SK-N-SH (cell line): ENCODE measurements around the gene IKZF2. TPM values are rescaled to one million over a fixed set of nuclear protein-coding genes. Genes with fewer than 3 reads are reported as not detected.

Experiments
- CTCF ChIA-PET: fragments of 300-600, 350-600 bp; formaldehyde crosslinking; extraction: SDS; loops from one replicate; lab custom pipeline; 2021; lab: Yijun Ruan, JAX
- POLR2A ChIA-PET: fragments of 350-600 bp; sonication (Branson Sonifier 250); formaldehyde crosslinking; extraction: SDS; loops from one replicate; lab custom pipeline; 2020; ENCODE audit warnings: antibody characterized with exemption, inconsistent platforms; lab: Yijun Ruan, JAX
- DNase-seq: peaks from one replicate; pipeline ENCODE4 v3.0.0; 2012
- H2AFZ ChIP-seq: fragments of 200-600 bp; sonication (generic); 2 replicates; pipeline ENCODE4 v1.8.1; 2016; ENCODE audit warnings: antibody characterized with exemption, mild to moderate bottlenecking, low read depth
- H3F3A ChIP-seq: fragments of 200-600 bp; sonication (generic); replicated peaks from 2 replicates; pipeline ENCODE3; 2016; ENCODE audit warnings: antibody characterized with exemption, mild to moderate bottlenecking; ENCODE audit not compliant: insufficient read depth
- H3K27ac ChIP-seq, 2 experiments: fragments of 200-500 bp in 1 of 2; fragments of 200-600 bp in 1 of 2; sonication (Bioruptor generic) in 1 of 2; sonication (generic), shearing (Covaris generic) in 1 of 2; 2 replicates each; pipeline versions ENCODE4 v1.5.1 to v1.6.1; 2014 to 2016; ENCODE audit warnings: low read depth in 2 of 2, inconsistent platforms in 1 of 2, low read length in 1 of 2, mild to moderate bottlenecking in 1 of 2, mixed read lengths in 1 of 2
- H3K27me3 ChIP-seq: fragments of 200-600 bp; sonication (generic), shearing (Covaris generic); 2 replicates; pipeline ENCODE4 v1.6.1; 2016; ENCODE audit warnings: mixed run types; ENCODE audit not compliant: insufficient read depth
- H3K36me3 ChIP-seq, 2 experiments: fragments of 200-500 bp in 1 of 2; fragments of 200-600 bp in 1 of 2; sonication (Bioruptor generic) in 1 of 2; sonication (generic) in 1 of 2; replicated peaks in 1 of 2; 2 replicates each; pipeline versions ENCODE3 to v1.5.1; 2014 to 2016; ENCODE audit warnings: low read length in 1 of 2, mild to moderate bottlenecking in 1 of 2; ENCODE audit not compliant: insufficient read depth in 2 of 2, control insufficient read depth in 1 of 2
- H3K4me1 ChIP-seq, 2 experiments: fragments of 200-500 bp in 1 of 2; fragments of 200-600 bp in 1 of 2; sonication (Bioruptor generic) in 1 of 2; sonication (generic), shearing (Covaris generic) in 1 of 2; 2 replicates each; pipeline versions ENCODE4 v1.5.1 to v1.6.1; 2014 to 2016; ENCODE audit warnings: low read depth in 1 of 2, low read length in 1 of 2, mixed run types in 1 of 2; ENCODE audit not compliant: insufficient read depth in 2 of 2, control insufficient read depth in 1 of 2
- H3K4me2 ChIP-seq: fragments of 200-600 bp; sonication (generic), shearing (Covaris generic); 2 replicates; pipeline ENCODE4 v1.6.1; 2017; ENCODE audit warnings: mixed run types
- H3K4me3 ChIP-seq, 2 experiments: fragments of 200-500 bp in 1 of 2; fragments of 200-600 bp in 1 of 2; sonication (Bioruptor generic) in 1 of 2; sonication (generic), shearing (Covaris generic) in 1 of 2; 2 replicates each; pipeline versions ENCODE4 v1.5.1 to v1.8.1; 2014 to 2016; ENCODE audit warnings: low read depth in 2 of 2, inconsistent platforms in 1 of 2, low read length in 1 of 2, mild to moderate bottlenecking in 1 of 2, mixed read lengths in 1 of 2, moderate library complexity in 1 of 2
- H3K79me2 ChIP-seq: fragments of 200-600 bp; sonication (generic); 2 replicates; pipeline ENCODE4 v1.8.1; 2017; ENCODE audit warnings: mild to moderate bottlenecking; ENCODE audit not compliant: insufficient read depth
- H3K9ac ChIP-seq: fragments of 200-600 bp; sonication (generic); 2 replicates; pipeline ENCODE4 v1.6.1; 2017; ENCODE audit warnings: mixed run types
- H3K9me2 ChIP-seq: fragments of 200-600 bp; sonication (generic); 2 replicates; pipeline ENCODE4 v1.6.1; 2017; ENCODE audit warnings: mixed run types
- H3K9me3 ChIP-seq: fragments of 200-600 bp; sonication (generic); 2 replicates; pipeline ENCODE4 v1.6.1; 2017; ENCODE audit warnings: mixed run types, mild to moderate bottlenecking, moderate library complexity
- H4K20me1 ChIP-seq: fragments of 200-600 bp; sonication (generic); 2 replicates; pipeline ENCODE4 v1.6.1; 2017; ENCODE audit warnings: mild to moderate bottlenecking, mixed run types; ENCODE audit not compliant: insufficient read depth
- CHD2 ChIP-seq: fragments of 150-350 bp; IDR thresholded peaks from 2 replicates; pipeline ENCODE4 v1.6.1; 2018; ENCODE audit warnings: low read length; ENCODE audit not compliant: partially characterized antibody
- ELF1 ChIP-seq: IDR thresholded peaks from 2 replicates; pipeline ENCODE4 v1.4.0; 2012
- FOSL2 ChIP-seq: IDR thresholded peaks from 2 replicates; pipeline ENCODE4 v1.4.0; 2012; ENCODE audit warnings: low read depth, mild to moderate bottlenecking, moderate library complexity, borderline replicate concordance
- FOXJ3 ChIP-seq: sonication (generic); formaldehyde crosslinking; IDR thresholded peaks from 2 replicates; pipeline ENCODE4 v1.5.1; 2020; ENCODE audit warnings: mild to moderate bottlenecking, missing genetic modification reagents
- GABPA ChIP-seq: IDR thresholded peaks from 2 replicates; pipeline ENCODE4 v1.4.0; 2012; ENCODE audit warnings: low read depth, mild to moderate bottlenecking
- GATA2 ChIP-seq: sonication (generic); formaldehyde crosslinking; IDR thresholded peaks from 2 replicates; pipeline ENCODE4 v1.5.0; 2020; ENCODE audit warnings: mild to moderate bottlenecking, missing genetic modification reagents
- JUND ChIP-seq: IDR thresholded peaks from 2 replicates; pipeline ENCODE4 v1.4.0; 2012
- NFIC ChIP-seq: IDR thresholded peaks from 2 replicates; pipeline ENCODE4 v1.4.0; 2012; ENCODE audit warnings: borderline replicate concordance
- NRF1 ChIP-seq: IDR thresholded peaks from 2 replicates; pipeline ENCODE4 v1.6.1; 2012; ENCODE audit warnings: low read depth, mild to moderate bottlenecking, low read length
- RAD21 ChIP-seq: IDR thresholded peaks from 2 replicates; pipeline ENCODE4 v1.6.1; 2012; ENCODE audit warnings: mild to moderate bottlenecking, low read length
- RCOR1 ChIP-seq: fragments of 150-350 bp; IDR thresholded peaks from 2 replicates; pipeline ENCODE4 v1.6.1; 2017; ENCODE audit warnings: antibody characterized with exemption, low read length
- RFX5 ChIP-seq: IDR thresholded peaks from 2 replicates; pipeline ENCODE4 v1.6.1; 2012; ENCODE audit warnings: mild to moderate bottlenecking, improper control_type of control experiment, low read length
- RXRA ChIP-seq: IDR thresholded peaks from 2 replicates; pipeline ENCODE4 v1.4.0; 2012; ENCODE audit warnings: low read depth, mild to moderate bottlenecking, borderline replicate concordance
- SMC3 ChIP-seq: IDR thresholded peaks from 2 replicates; pipeline ENCODE4 v1.6.1; 2012; ENCODE audit warnings: low read depth, low read length, improper control_type of control experiment
- TAF1 ChIP-seq: IDR thresholded peaks from 2 replicates; pipeline ENCODE4 v1.6.1; 2012; ENCODE audit warnings: low read depth, mild to moderate bottlenecking, low read length, moderate library complexity, borderline replicate concordance
- TEAD4 ChIP-seq: IDR thresholded peaks from 2 replicates; pipeline ENCODE4 v1.4.0; 2012; ENCODE audit warnings: mild to moderate bottlenecking, borderline replicate concordance; ENCODE audit not compliant: insufficient read depth
- WGBS: methylation state at CpG from one replicate; pipeline ENCODE4 v1.1.6; 2017; ENCODE audit warnings: low lambda C conversion rate; 5-methylcytosine and 5-hydroxymethylcytosine counted together
- polyA plus RNA-seq, 3 experiments: library from polyadenylated mRNA; depleted of rRNA; stranded (reverse); fragments of >200 nt; gene quantifications; 2 replicates each; pipeline ENCODE4 v1.2.3, GENCODE V29; 2012
- TF ChIP-seq, protein P1 (sequence below): IDR thresholded peaks from 2 replicates; pipeline ENCODE4; 2012

The IKZF2 gene
- polyA plus RNA-seq, 1 of the 3 experiments (the other 2 are of a cell fraction), result 1.3 TPM

DNA sequence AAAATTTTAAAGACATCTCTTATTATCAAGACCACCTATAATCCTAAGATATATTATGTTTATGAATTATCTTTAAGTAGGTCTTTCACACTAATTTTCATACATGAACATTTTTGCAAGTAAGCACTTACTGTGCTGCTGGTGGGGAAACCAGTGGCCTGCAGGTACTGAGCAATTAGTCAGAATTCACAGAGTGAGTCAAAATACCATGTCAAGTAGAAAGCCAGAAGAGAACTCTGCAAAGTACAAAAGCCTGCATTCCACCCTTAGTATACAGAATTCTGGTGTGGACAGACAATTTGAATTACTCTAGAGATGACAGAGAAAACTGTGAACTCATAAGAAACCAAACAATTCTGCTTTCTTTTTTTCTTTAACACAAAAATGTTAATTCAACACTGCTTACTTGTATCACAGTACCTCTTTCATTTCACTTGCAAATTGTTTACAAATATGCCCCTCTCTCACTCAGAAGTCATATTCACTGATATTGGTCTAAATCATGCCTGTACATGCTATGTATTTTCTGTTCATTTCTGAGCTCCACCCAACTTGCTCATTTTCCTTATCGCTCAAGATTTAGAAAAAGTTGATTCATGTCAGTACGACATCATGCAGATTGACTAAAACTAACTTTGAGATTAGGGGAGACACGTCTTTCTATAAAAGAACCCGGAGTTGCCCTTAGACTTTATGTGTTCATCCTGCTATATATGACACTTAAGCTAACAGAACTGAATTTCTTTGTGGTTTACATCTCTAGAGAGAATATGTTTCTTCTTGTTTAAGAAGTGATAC lies 182.9 kb downstream of the IKZF2 start (continued):
- TF ChIP-seq, protein P1, sequence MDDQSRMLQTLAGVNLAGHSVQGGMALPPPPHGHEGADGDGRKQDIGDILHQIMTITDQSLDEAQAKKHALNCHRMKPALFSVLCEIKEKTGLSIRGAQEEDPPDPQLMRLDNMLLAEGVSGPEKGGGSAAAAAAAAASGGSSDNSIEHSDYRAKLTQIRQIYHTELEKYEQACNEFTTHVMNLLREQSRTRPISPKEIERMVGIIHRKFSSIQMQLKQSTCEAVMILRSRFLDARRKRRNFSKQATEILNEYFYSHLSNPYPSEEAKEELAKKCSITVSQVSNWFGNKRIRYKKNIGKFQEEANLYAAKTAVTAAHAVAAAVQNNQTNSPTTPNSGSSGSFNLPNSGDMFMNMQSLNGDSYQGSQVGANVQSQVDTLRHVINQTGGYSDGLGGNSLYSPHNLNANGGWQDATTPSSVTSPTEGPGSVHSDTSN, result no peak
- TF ChIP-seq FOXJ3 (CRISPR knock-in tag), result no peak
- TF ChIP-seq SMC3, result no peak
- TF ChIP-seq, all 33 proteins: peak for 0

DNA sequence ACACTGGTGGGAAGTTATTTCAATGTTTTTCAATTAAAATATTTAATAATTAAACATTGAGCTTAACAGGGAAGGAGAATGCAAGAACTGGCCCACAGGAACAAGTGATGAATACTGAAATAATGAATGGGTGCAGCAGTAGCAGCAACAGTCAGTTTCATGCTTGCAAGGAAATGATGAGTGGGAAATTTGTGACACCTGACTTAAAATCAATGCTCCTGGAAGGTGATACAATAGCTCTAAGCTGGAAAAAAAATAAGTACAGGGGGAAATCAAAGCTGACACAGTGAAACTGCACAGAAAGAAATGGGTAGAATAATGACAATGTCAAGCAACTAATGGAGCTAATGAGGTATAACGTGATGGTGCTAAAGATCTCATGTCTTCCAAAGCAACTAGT lies 184.5 kb downstream of the IKZF2 start:
- no peak for DNase-seq
- no peaks in the 10 kb centered on the region for H3K27me3 ChIP-seq
- WGBS, result 81% methylated on average over 1 of the region's 1 CpG
- no peak overlapping the region for H3K4me3 ChIP-seq
- H3K4me1 ChIP-seq, result peaks cover 0 to 14% of the 10 kb centered on the region in 2 experiments; a peak in 1 of 4 replicates
- H3K27ac ChIP-seq, result no peak overlapping the region
- H3K9ac ChIP-seq, result no peak overlapping the region
- no peaks in the 10 kb centered on the region for H4K20me1 ChIP-seq
- H3K9me2 ChIP-seq, result no peaks in the 10 kb centered on the region
- CTCF ChIA-PET, result no interaction called here
- no peak overlapping the region for H2AFZ ChIP-seq
- no peaks in the 10 kb centered on the region for H3K9me3 ChIP-seq
- no peaks in the 10 kb centered on the region for H3K36me3 ChIP-seq
- POLR2A ChIA-PET, result no interaction called here
- H3F3A ChIP-seq, result no peaks in the 10 kb centered on the region
- no peak overlapping the region for H3K4me2 ChIP-seq
- TF ChIP-seq CHD2, result no peak
- H3K79me2 ChIP-seq, result no peaks in the 10 kb centered on the region

DNA sequence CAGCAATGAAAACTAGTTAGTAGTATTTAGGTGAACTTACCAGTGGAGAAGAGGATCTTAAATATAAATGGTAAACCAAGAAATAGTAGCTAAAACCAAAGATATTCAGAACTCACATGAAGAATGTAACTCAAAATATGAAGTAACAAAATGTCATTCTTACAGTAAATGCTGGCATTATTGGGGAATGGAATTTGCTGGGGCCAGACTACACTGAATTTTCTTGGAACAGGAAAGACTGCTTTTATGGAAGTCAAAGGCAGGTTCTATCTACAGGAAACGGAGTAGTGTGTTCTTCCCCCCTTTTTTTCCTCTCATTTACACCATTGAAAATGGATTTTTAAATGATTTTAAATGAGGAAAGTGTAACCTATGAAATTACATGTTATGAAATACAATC lies 188.7 kb downstream of the IKZF2 start:
- 56% methylated on average over 1 of the region's 1 CpG for WGBS
- no peaks in the 10 kb centered on the region for H3F3A ChIP-seq

DNA sequence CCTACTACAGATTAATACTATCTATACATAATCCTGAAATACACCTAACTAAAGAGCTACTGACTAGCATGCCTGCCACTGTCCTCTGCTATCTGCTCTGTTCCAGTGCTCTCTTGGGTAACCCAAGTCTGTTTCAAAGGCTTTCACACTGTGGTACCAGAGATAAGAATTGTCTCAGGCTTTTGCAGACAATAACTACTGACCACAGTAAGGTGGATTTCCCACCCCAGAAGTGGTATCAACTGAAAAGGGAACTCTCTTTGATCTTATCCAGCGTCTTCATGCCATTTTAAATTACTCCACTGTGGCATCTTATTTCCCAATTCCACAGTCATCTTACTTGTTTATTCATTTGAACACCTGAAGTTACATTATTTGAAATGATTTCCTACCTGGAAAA lies 190.2 kb downstream of the IKZF2 start:
- Histone ChIP-seq H3K4me1 (peaks cover 2 to 3% of the 10 kb centered on the region in 2 experiments; a peak in 2 of 4 replicates), H3K4me2 (no peak overlapping the region), H3K4me3 (no peak overlapping the region), H3K9me3 (no peaks in the 10 kb centered on the region), H3K79me2 (no peaks in the 10 kb centered on the region), H3K36me3 (no peaks in the 10 kb centered on the region), H3F3A (no peaks in the 10 kb centered on the region), H3K9me2 (no peaks in the 10 kb centered on the region), H3K27me3 (no peaks in the 10 kb centered on the region), H2AFZ (no peak overlapping the region), H3K9ac (no peak overlapping the region), H4K20me1 (no peaks in the 10 kb centered on the region), H3K27ac (no peak overlapping the region)
- DNase-seq, result no peak
- CTCF ChIA-PET, result interaction anchor here (1.2 kb wide), 1 partner anchor 22 kb away, joined by 3 read pairs; no protein-coding TSS in a partner anchor
- TF ChIP-seq NFIC, result no peak
- TF ChIP-seq GATA2 (CRISPR knock-in tag), result no peak
- no peak for TF ChIP-seq GABPA
- TF ChIP-seq ELF1, result no peak
- TF ChIP-seq RXRA, result no peak
- no peak for TF ChIP-seq JUND
- no peak for TF ChIP-seq FOXJ3 (CRISPR knock-in tag)
- no peak for TF ChIP-seq RCOR1
- TF ChIP-seq FOSL2, result no peak
- TF ChIP-seq NRF1, result no peak
- no peak for TF ChIP-seq RFX5
- TF ChIP-seq TEAD4, result no peak
- POLR2A ChIA-PET, result no interaction called here
- WGBS, result 78% methylated on average over 1 of the region's 1 CpG

More for the DNA sequence above, 188.7 kb downstream of the IKZF2 start:
- POLR2A ChIA-PET, result no interaction called here
- TF ChIP-seq TAF1 (no peak), NFIC (no peak), FOSL2 (no peak), GABPA (no peak), RAD21 (no peak)
- Histone ChIP-seq H3K36me3 (no peaks in the 10 kb centered on the region), H3K9ac (no peak overlapping the region), H3K27me3 (no peaks in the 10 kb centered on the region), H3K4me3 (no peak overlapping the region), H3K79me2 (no peaks in the 10 kb centered on the region), H2AFZ (no peak overlapping the region), H3K4me1 (peaks cover 0 to 2% of the 10 kb centered on the region in 2 experiments; a peak in 2 of 4 replicates), H3K9me3 (no peaks in the 10 kb centered on the region), H3K27ac (no peak overlapping the region), H4K20me1 (no peaks in the 10 kb centered on the region), H3K9me2 (no peaks in the 10 kb centered on the region), H3K4me2 (no peak overlapping the region)
- no peak for DNase-seq
- CTCF ChIA-PET, result interaction anchor here (0.6 to 1.0 kb wide), 2 partner anchors 16 to 17 kb away, joined by 3 to 4 read pairs; no protein-coding TSS in a partner anchor
